HG02840 (cell line): Measurements from ENCODE around the gene IRF2BP2.
"Not testable (repeated sequence)": the region's sequence is repeated elsewhere in the genome, so short reads cannot be mapped to it uniquely, and the experiment has no call there.

Experiments used
- ATAC-seq: cut with Tn5 transposase; IDR thresholded peaks from one replicate; pipeline ENCODE4 v1.9.1; 2021; ENCODE audit warnings: mild to moderate bottlenecking, moderate library complexity, moderate number of reproducible peaks; ENCODE audit not compliant: unreplicated experiment, low FRiP score

The IRF2BP2 gene

DNA sequence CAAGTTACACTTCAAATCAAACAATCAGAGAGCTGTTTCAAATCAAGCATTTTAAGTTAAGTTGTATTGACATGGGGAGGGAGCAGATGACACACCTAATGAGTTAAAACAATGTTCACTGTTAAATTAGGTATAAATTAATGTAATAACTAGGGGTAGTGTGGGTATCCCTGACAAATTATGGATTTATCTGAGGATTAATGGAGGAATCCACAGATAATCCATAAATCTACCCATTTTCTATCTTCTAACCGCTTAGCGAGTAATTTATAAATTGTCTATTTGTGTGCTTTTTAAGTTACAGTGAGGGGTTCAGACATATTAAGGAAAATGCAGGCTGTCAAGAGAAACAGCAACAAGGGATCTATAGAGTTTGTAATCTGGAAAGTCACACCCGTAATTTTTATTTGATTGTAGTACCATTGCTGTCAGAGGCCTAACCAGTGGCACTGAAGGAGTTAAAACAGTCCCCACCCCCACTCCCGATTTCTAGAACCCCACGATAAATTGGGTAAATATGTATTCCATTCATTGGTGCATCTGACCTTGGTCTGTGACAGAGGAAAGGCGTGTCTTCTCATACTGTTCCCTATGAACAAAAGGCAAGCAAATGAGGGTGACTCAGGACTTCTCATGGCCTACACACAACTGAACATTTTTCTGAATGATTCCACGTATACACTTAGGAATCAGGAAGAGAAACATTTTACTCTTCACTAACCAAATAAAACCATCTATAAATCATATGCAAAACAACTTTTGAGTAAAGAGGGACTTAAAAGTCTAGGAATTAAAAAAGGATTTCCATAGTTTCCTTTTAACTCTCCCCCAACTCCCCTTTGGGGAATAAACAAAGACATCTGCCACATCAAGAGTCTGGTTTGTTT lies 7.4 kb downstream of the IRF2BP2 start:
- ATAC-seq, result no peak

DNA sequence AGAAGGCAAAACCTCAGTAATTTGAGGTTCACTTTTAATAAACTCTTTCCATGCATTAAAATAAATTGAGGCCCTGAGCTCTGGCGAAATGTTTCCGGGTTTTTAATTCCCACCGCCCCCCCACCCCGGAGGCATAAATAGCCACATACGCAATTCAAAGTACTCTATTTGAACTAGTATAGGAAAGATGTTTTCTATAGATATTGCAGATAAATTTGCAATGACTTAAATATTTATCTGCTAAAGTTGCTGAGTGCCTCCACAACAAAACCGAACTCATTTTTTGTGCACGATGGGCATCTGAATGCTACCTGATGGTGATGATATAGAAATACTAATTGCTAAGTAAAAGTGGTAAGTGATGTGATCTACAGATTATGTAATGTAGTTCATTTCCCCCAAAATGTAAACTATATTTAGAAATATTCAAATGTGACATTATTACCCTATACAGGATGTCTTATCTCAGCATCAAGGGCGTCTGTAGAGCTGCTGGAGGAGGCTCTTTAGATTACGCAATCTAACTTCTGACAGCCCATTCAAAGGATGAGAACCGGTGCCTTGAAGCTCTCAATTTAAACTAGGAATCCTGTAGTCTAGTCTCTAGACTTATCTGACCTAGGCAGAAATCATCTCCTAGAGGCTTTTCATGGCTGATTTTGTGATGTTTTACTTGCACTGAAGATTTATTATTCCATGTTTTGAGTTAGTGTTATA lies 8.5 kb downstream of the IRF2BP2 start:
- ATAC-seq, result no peak

DNA sequence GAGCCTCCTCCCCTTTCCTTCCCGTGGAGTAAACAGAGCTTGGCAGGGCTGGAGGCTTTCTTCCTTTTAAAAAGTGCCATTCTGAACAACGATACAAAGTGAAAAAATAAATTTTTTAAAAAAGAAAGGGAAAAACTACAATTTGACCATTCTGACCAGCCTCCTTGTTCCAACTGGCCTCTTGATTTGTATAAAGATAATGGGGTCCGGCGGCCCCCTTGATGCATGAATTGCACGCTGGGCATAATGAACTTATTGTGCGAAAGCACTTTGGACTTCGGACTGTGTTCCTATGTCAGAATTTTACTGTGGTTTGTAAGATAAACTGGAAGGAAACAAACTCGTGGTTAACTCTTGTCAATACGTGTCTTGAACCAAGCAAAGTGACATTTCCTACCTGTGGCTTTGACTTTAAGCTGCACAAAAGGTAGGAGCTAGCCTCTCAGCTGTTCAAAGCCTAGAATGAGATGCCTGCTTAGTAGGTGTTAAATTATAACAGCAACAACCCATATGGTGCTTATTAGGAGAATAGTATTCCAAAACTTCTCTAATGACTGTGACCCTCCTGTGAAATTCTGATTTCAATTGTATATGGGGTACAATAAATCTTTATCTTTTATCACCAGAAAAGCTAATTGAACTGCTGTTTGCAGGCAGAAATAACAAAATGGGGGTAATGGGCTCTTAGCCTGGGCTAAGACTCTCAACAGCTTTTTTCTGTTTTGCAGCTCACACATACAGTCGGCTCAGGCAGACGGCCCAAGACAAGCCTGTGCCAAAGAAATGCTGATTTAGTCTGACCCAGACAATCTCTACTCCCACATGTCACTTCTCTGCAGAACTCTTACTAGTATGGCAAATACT lies 9.3 kb downstream of the IRF2BP2 start:
- ATAC-seq, result no peak

DNA sequence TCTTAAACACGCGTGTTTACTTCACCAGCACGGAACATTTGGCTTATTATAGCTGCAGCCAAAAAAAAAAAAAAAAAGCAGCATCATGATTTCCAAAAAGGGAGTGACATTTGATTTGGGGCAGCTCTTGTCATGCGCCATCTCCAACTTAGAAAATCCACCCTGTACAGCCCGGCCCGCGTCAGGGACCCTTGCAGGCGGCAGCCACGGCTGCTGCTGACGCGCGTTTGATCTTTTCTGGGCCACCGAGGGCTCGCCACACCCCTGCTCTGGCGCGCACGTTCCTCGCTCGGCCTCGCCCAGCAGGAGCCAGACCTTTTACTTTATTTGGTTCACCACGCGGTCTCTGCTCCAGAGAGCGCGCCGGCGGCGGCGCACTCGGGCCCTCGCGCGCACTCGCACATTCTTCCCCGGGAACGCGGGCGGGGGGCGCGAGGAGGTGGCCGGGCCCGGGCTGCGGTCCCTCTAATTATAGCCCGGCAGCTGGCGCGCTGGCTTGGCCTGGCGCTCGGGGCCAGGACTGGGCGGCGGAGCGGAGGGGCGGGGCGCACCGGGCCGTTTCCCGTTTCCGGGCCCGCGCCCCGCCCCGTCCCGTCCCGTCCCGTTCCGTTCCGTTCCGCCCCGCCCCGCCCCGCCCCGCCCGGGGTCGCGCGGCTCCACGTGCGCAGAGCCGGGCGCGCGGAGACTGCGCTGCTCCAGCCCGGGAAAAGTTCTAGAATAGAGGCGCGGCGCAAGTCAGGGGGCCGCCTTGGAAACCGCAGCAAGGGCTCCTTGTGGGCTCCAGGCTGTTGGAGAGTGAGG lies 10.2 kb downstream of the IRF2BP2 start:
- peak; percentile 68 for ATAC-seq

DNA sequence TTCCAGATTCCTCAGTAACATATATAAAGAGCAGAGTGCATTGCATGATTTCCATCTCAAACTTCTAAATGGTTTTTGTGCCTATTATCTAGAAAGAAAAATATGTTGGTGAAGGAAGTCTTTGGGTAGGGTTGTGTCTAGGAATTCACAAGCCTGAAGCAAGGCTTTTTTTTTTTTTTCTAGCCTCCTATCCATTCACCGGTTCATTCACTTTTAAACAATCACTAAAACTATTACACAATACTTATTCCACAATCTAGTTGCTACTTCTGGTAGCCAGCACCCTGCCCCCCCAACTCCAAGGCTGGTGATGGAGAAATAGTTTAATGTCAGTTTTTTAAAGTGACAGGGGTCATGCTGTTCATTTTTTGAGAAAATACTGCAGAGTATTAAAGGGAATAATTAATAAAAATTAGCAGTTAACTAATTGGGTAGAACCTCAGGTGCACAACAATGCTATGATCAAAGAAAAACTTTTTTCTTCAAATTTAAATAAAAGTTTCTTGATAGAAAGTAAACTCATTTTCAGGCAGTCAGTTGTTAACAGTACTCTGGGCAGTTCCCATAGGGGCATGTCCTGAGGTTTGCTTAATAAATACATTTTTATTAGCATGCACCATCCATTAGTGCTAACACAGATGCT lies 10.9 kb downstream of the IRF2BP2 start:
- ATAC-seq, result no peak

DNA sequence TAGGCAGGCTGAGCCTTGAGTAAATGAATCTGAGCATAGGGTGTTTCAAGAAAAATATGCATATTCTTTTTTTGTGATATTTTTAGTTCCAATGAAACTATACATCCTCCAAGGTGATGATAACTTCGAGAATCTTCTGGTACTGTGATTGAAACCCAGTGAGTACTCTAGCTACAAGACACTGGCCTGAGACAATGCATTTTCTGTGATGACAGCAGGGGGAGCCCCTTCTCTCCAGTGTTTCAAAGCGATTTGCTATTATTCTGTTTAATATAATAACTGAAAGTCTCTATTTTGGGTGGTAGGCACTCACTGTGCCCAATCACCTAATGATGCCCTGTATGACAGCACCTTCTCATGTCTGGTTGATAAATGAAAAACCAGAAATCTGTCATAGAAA lies 12.1 kb downstream of the IRF2BP2 start:
- no peak for ATAC-seq

DNA sequence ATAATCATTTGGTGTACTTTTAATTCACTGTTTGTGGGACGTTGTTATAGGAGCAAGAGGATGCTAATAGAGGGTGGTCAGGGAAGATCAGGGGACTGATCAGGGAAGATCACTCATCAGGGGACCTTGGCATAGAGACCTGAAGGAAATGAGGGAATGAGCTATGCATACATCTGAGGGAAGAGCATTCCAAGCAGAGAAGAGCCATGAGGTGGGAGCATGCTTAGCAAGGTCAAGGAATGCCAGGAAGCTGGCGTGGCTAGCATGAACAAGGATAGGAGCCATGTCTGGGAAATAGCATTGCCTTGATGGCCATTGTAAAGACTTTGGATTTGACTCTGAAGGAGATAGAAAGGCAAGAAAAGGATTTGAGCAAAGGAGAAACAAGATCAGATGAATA lies 14.1 kb downstream of the IRF2BP2 start:
- ATAC-seq, result no peak

DNA sequence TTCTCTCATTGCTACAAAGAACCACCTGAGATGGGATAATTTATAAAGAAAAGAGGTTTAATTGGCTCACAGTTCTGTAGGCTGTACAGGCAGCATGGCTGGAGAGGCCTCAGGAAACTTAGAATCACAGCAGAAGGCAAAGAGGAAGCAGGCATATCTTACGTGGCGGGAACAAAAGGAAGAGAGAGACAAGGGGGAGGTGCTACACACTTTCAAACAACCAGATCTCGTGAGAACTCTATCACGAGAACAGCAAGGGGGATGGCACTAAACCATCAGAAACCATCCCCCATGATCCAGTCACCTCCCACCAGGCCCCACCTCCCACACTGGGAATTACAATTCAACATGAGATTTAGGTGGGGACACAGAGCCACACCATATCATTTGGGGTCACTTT lies 15.4 kb downstream of the IRF2BP2 start:
- not testable (repeated sequence) for ATAC-seq

DNA sequence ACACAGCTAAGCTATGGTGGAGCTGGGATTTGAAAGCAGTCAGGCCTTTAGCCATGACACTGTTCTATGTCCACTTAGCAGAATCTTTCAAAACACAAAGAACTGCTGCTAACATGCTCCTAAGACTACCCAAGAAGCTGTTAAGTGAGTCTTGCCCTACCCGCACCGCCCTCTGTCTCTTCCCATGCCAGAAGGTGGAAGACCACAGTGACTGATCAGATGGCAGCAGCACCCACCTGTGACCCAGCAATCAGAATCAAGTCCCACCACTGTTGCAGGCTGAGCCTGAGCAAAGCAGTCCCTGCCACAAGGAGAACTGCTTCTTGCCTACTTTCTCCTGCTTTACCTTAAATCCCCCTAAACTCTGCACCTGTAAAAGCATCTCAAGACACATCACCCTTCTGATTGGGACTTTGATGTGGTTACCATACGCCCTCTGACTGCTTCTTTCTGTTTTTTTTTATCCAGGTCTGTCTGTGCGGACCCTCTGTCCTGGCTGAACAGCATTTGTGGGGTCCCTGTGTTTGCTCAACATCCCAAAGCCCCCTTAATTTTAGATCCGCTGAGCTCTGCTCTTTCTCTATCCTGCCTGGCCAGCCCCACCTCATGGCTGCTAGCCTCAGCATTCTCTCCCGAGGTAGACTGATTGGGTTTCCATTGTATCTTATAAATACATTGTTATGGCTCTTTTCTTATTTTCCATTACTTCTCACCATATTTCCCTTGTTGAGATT lies 16.0 kb downstream of the IRF2BP2 start:
- ATAC-seq, result no peak

DNA sequence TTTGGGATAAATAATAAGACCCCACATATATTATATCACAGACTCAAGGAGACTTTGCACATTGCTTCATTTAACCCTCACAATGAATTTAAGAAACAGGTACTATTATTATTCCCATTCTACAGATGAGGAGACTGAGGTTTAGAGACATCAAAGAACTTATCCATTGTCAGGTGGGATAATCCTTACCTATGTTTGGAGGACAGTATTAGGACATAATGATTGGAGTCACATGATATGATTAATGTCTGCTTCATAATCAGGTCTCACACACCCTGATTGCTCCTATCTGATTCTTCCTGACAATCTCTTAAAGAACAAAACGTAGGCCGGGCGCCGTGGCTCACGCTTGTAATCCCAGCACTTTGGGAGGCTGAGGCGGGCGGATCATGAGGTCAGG lies 16.9 kb downstream of the IRF2BP2 start:
- no peak for ATAC-seq

DNA sequence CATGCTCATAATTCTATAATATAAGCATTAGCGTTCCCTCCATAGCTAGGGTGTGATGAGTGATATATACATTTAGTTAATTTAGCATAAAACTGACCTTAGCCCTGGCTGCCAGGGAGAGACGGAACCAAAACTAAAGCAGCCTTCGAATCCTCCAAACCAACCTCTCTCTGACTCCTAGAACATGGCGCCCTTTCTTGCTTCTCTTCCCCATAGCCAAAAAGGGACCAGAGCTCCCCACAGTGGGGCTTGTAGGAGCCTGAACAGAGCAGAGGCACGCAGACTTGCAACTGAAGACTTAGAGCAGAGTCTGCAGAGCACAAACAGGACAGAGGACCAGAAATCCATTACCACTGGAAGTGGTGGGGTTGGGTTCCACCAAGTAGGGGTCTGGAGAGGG lies 17.7 kb downstream of the IRF2BP2 start:
- no peak for ATAC-seq

DNA sequence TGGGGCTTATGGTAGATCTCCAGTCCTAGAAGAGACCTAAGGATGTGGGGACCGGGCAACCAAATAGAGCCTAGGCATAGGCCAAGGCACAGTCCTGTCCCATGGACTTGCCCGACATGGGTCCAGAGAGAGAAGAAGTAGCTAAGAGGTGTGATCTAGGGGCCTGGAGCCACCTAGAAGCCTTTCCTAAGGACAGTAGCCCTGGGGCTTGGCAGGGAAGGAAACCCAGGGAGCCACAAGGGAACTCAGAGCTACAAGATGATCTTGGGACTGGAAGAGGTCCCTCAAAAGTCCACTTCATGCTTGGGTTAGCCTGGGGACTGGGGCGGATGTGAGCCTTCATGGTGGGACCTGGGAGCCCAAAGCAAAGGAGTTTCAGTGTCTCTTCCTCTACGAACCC lies 18.8 kb downstream of the IRF2BP2 start:
- no peak for ATAC-seq

DNA sequence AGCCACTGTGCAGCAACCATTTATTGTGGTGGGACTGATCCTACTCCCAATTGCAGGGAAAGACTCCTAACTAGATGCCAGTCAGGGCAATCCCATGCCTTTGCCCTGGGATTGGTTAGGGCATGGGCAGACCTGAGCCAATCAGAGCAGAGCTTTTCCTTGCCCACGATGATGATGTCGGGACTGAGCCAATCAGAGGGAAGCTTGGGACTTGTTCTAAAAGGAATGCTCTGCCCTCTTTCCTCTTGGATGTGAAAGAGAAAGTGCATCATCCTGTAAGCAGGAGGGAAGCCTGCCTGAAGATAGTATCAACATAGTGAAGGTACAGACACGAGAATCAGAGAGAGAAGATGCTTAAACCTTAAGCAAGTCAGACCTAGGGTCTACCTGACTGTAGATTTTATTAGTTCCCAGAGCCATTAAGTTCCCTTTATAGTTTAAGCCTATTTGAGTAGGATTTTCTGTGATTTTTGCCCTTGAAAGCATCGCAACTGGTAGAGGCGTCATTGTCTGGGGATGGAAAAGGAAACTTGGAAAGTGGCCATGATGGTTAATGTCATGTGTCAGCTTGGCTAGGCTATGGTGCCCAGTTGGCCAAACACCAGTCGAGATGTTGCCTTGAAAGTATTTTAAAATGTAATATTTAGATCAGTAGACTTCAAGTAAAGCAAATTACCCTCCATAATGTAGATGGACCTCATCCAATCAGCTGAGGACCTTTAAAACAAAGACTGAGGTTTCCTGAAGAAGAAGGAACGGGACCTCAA lies 19.9 kb downstream of the IRF2BP2 start:
- ATAC-seq, result no peak

DNA sequence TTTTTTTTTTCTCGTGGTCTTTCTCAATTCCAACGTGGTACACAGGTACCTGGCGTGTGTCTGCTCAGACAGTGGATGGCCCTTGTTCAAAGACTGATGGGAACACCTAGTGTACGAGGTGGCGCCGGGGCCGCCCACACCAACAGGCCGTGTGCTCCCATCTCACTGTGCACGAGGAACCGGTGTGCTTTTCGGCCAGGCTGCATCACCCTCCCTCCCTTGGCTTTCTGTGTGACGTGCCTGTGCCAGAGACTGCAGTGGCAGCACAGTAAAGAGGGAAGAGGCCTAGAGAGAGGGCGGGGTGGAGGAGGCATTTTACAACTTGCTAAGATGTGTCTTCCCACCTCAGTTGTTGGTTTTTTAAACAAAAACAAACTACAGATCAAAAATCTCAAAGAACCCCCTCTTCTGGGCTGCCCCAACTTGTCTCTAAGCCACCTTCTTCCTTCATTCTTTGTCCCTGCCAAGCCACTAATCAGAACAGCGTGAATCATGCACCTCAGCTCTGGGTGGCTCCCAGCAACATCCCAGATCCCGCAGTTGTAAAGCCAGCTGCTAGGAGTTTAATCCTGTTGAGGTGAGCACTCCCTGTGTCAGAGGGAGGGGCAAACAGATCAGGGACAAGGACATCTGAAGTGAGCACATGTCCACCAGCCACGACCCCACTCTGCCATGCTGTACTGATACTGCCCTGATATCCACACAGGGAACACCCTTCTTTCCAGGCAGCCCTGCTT lies 20.7 kb downstream of the IRF2BP2 start:
- no peak for ATAC-seq

DNA sequence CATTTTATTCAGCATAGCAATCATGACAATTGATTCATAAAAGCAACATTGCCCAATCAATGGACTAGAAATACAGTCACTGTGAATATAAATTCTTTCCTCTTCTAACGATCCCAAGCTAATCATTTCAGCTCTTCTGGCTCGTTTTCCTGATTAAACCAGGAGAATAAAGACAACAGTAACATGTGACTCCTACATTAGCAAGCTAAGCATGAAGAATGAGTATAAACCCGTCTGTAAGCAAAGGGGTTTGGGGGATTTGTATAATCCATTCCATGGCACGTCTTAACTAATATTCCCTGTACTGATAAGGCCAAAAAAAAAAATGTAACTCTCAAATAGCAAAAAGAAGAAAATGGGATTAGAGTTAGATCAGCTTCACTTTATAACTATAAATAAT lies 21.6 kb downstream of the IRF2BP2 start:
- no peak for ATAC-seq

DNA sequence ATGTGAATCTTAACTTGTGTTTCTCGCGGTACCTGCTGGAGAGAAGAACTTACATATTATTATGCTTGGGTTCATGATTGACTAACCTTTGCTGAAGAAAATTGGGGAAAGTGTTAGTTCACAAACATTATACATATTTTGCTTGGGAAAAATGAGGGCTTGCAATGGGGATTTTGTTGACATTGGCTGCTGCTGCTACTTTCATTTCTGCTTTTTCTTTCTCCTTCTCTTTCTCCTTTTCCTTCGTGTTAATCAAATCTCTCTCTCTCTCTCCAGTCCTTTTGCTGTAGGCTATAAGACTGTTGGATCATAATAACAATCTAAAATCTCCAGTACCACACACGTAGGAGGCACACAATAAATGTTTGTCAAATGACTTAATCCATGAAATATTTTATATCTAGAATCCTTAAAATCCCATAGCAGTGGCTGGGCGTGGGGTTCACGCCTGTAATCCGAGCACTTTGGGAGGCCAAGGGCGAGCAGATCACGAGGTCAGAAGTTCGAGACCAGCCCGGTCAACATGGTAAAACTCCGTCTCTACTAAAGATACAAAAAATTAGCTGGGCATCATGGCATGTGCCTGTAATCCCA lies 23.0 kb downstream of the IRF2BP2 start:
- no peak for ATAC-seq

DNA sequence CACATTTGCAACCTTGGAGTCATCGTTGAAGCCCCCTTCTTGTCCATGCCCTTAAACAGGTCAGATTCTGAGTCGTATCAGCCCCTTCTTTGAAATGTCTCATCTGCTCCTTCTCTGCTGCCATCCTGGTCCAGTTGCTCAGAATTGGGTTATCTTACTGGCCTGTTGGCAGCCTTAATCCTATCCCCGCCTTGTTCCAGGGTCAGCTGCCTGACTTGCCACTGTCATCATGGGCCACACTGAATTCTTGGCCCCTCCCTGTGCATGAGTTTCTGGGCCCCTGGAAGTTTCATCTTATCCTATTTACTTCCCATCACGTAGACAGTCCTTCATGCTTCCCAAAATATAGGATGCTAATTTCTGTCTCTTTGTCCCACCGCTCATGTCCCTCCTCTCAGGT lies 23.7 kb downstream of the IRF2BP2 start:
- no peak for ATAC-seq
